ENCODE data around the gene AP3M1. TPM values are rescaled to one million over a fixed set of nuclear protein-coding genes. Genes with fewer than 3 reads are reported as not detected.
"Not testable (repeated sequence)": the region's sequence is repeated elsewhere in the genome, so short reads cannot be mapped to it uniquely, and the experiment has no call there.

AP3M1 gene
- total RNA-seq, 1 donor: 51.4 TPM

GRCh38 chr10:74150990-74151878, 606 bp upstream of the AP3M1 start, which contains the start of gene ADK:
Gene ADK, plus strand, starts transcription at chr10:74151221. Its CDS starts 58 bp downstream, at chr10:74151279.
- peak within 1 kb of the TSS; percentile 95 for H3K4me3 ChIP-seq (ENCODE audit: low read depth, low read length)
- peak; percentile 98 for DNase-seq (ENCODE audit: low read depth)
- TF ChIP-seq CTCF (IDR thresholded peaks at IDR 0.05; ENCODE audit: insufficient read depth, low read depth, low read length): no peak

DNA sequence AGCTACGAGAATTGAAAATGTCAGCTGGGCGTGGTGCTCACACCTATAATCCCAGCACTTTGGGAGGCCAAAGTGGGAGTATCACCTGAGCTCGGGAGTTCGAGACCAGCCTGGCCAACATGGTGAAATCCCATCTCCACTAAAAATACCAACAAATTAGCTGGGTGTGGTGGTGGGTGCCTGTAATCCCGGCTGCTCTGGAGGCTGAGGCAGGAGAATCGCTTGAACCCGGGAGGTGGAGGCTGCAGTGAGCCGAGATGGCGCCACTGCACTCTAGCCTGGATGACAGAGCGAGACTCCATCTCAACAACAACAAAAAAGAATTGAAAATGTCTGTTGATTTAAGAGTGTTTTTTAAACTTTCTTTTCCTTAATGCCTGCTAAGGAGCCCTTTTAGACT, 3.6 kb downstream of the AP3M1 start:
- DNase-seq (ENCODE audit: low read depth); H3K4me3 ChIP-seq (ENCODE audit: low read depth, low read length): not testable (repeated sequence)

GRCh38 chr10:74145133-74145532, 5.5 kb downstream of the AP3M1 start:
- no peak for TF ChIP-seq CTCF (IDR thresholded peaks at IDR 0.05; ENCODE audit: insufficient read depth, low read depth, low read length)
- DNase-seq (ENCODE audit: low read depth): peak; percentile 92
- H3K4me3 ChIP-seq (ENCODE audit: low read depth, low read length): no peak overlapping the region

GRCh38 chr10:74140553-74140952, 10.1 kb downstream of the AP3M1 start:
- no peak for DNase-seq (ENCODE audit: low read depth)
- H3K4me3 ChIP-seq (ENCODE audit: low read depth, low read length): no peak overlapping the region
- TF ChIP-seq CTCF (IDR thresholded peaks at IDR 0.05; ENCODE audit: insufficient read depth, low read depth, low read length): no peak

DNA sequence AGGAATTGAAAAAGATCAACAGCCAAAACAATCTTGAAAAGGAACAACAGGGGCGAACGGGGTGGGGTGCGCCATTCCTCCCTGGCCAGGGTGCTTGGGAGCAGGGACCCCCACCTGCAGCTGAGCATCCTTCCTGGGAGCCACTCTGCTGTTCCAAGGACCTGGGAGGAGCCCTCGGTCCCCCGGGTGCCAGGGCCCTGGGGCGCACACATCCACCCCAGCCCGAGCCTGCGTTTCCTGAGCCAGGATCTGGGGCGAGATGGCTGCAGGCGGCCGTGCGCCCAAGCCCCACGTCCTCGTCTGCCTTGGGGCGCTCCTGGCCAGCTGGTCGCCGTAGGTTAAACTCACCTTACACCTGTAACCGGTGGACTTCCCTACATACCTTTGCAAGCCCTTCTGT, 10.6 kb downstream of the AP3M1 start:
- no peak for DNase-seq (ENCODE audit: low read depth)
- no peak overlapping the region for H3K4me3 ChIP-seq (ENCODE audit: low read depth, low read length)
- no peak for TF ChIP-seq CTCF (IDR thresholded peaks at IDR 0.05; ENCODE audit: insufficient read depth, low read depth, low read length)

DNA sequence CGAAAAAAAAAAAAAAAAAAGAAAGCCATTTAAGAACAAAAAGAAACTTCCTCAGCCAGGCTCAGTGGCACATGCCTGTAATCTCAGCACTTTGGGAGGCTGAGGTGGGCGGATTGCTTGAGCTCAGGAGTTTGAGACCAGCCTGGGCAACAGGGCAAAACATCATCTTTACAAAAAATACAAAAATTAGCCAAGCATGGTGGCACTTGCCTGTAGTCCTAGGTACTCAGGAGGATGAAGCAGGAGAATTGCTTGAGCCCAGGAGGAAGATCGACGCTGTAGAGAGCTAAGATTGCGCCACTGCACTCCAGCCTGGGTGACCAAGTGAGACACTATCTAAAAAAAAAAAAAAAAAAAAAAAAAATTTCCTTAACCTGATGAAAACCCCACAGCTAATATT, 12.0 kb downstream of the AP3M1 start:
- not testable (repeated sequence) for H3K4me3 ChIP-seq (ENCODE audit: low read depth, low read length); DNase-seq (ENCODE audit: low read depth)

DNA sequence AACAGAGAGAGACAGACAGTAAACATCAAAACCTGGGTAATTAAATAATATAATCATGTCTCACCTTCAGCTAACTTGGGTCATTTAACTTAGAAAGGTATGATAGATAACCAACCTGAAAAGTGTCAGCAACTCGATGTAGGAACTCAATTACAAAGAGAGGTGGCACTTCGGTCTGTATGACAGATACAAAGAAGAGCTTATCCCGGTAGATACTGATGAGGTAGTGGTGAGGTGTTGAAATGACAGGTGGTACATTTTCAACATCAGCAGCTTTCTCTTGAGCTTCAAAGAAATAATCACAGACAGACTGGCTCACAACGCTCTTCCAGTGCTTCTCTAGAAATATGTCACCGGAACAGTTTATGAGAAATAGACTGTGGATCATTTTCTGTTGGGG, 12.6 kb downstream of the AP3M1 start:
- TF ChIP-seq CTCF (IDR thresholded peaks at IDR 0.05; ENCODE audit: insufficient read depth, low read depth, low read length): no peak
- H3K4me3 ChIP-seq (ENCODE audit: low read depth, low read length): no peak overlapping the region
- DNase-seq (ENCODE audit: low read depth): no peak

GRCh38 chr10:74135452-74135851, 15.2 kb downstream of the AP3M1 start:
- no peak for DNase-seq (ENCODE audit: low read depth)
- H3K4me3 ChIP-seq (ENCODE audit: low read depth, low read length): no peak overlapping the region
- no peak for TF ChIP-seq CTCF (IDR thresholded peaks at IDR 0.05; ENCODE audit: insufficient read depth, low read depth, low read length)
